HepG2 (cell line): Measurements from ENCODE around the gene LCAT. TPM values are rescaled to one million over a fixed set of nuclear protein-coding genes. Genes with fewer than 3 reads are reported as not detected.

Source experiments
- ATAC-seq: fragments of 200-7000 bp; cut with Tn5 transposase; 3 replicates; pipeline ENCODE4 v1.9.1; 2020; ENCODE audit warnings: mild to moderate bottlenecking, moderate library complexity
- BruUV-seq: library from RNA; stranded (reverse); fragments of 400-500 nt; replicated peaks from 2 replicates; lab custom pipeline; 2021; lab: Mats Ljungman, UMichigan
- CTCF ChIA-PET: fragments of 300-600 bp; formaldehyde crosslinking; extraction: SDS; loops from one replicate; lab custom pipeline; 2021; ENCODE audit warnings: low total read pairs, inconsistent platforms, low intra/inter-chr PET ratio; lab: Yijun Ruan, JAX
- POLR2A ChIA-PET: fragments of 350-600 bp; sonication (Branson Sonifier 250); formaldehyde crosslinking; loops from one replicate; lab custom pipeline; 2020; ENCODE audit warnings: antibody characterized with exemption, inconsistent platforms; lab: Yijun Ruan, JAX
- DNase-seq: peaks from one replicate; pipeline ENCODE4 v3.0.0-alpha.2; 2015; ENCODE audit warnings: low spot score
- FAIRE-seq: peaks from 3 replicates; lab custom pipeline; 2011; peaks lifted over from hg19 to GRCh38; lab: Jason Lieb, UNC
- H2AFZ ChIP-seq: one replicate; pipeline ENCODE4 v1.6.1; 2011; ENCODE audit warnings: low read length, inconsistent platforms
- H3K27ac ChIP-seq: fragments of 300-600 bp; 3 replicates; pipeline ENCODE4 v1.8.0; 2011; ENCODE audit warnings: mixed run types, mild to moderate bottlenecking, mixed read lengths, low read length, inconsistent platforms; ENCODE audit not compliant: insufficient read depth; ENCODE audit errors: extremely low read length
- H3K27me3 ChIP-seq, 2 experiments: fragments of 200-600 bp in 1 of 2; 2 replicates in 1 of 2; 3 replicates in 1 of 2; pipeline versions ENCODE4 v1.6.0 to v1.8.0; 2011; ENCODE audit warnings: low read length in 2 of 2, mild to moderate bottlenecking in 2 of 2, moderate library complexity in 2 of 2, inconsistent platforms in 1 of 2; ENCODE audit not compliant: insufficient read depth in 2 of 2, control insufficient read depth in 1 of 2
- H3K36me3 ChIP-seq, 2 experiments: fragments of 200-600 bp in 1 of 2; replicated peaks in 1 of 2; 2 replicates in 1 of 2; 3 replicates in 1 of 2; pipeline versions ENCODE4 v1.5.1 to v1.8.0; 2011; ENCODE audit warnings: low read length in 2 of 2, inconsistent platforms in 1 of 2; ENCODE audit not compliant: insufficient read depth in 2 of 2, control insufficient read depth in 1 of 2
- H3K4me1 ChIP-seq: 2 replicates; pipeline ENCODE4 v1.5.1; 2012; ENCODE audit warnings: low read length, inconsistent platforms; ENCODE audit not compliant: insufficient read depth
- H3K4me2 ChIP-seq: 2 replicates; pipeline ENCODE4 v1.6.0; 2011; ENCODE audit warnings: low read depth, low read length, inconsistent platforms
- H3K4me3 ChIP-seq, 3 experiments: fragments of 200-600 bp in 1 of 3; sonication (generic), shearing (Covaris generic) in 1 of 3; replicated peaks in 1 of 3; 2 replicates each; pipeline ENCODE4 v1.5.1; 2011 to 2016; ENCODE audit warnings: low read length in 3 of 3, inconsistent platforms in 2 of 3, low read depth in 2 of 3, mild to moderate bottlenecking in 2 of 3, control low read depth in 1 of 3, mixed read lengths in 1 of 3; ENCODE audit not compliant: insufficient read depth in 1 of 3
- H3K79me2 ChIP-seq: one replicate; pipeline ENCODE4 v1.6.1; 2011; ENCODE audit warnings: low read length, inconsistent platforms; ENCODE audit not compliant: insufficient read depth
- H3K9ac ChIP-seq: 2 replicates; pipeline ENCODE4 v1.6.0; 2011; ENCODE audit warnings: mild to moderate bottlenecking, low read depth, low read length, inconsistent platforms; ENCODE audit not compliant: insufficient read depth
- H3K9me3 ChIP-seq: 2 replicates; pipeline ENCODE4 v1.5.1; 2012; ENCODE audit warnings: mild to moderate bottlenecking, low read length
- H4K20me1 ChIP-seq: 2 replicates; pipeline ENCODE4 v1.6.0; 2011; ENCODE audit warnings: inconsistent platforms, mild to moderate bottlenecking, low read length, moderate library complexity; ENCODE audit not compliant: insufficient read depth
- ATF1 ChIP-seq: IDR thresholded peaks from 2 replicates; pipeline ENCODE4 v1.6.1; 2016; ENCODE audit warnings: mild to moderate bottlenecking, control low read depth
- ERF ChIP-seq: IDR thresholded peaks from 2 replicates; pipeline ENCODE4 v1.6.1; 2018; ENCODE audit warnings: missing biosample characterization, missing genetic modification reagents
- NCOA2 ChIP-seq: sonication (generic); formaldehyde crosslinking; IDR thresholded peaks from 2 replicates; pipeline ENCODE4 v1.8.0; 2022; ENCODE audit warnings: inconsistent platforms
- NR3C1 ChIP-seq: sonication (generic); formaldehyde crosslinking; IDR thresholded peaks from 2 replicates; pipeline ENCODE4 v1.4.0; 2020; ENCODE audit warnings: missing genetic modification reagents
- RAD51 ChIP-seq: fragments of 450-650 bp; IDR thresholded peaks from 2 replicates; pipeline ENCODE4 v1.6.1; 2016; ENCODE audit warnings: borderline replicate concordance
- SATB2 ChIP-seq: sonication (generic); formaldehyde crosslinking; IDR thresholded peaks from 2 replicates; pipeline ENCODE4 v1.5.0; 2020; ENCODE audit warnings: missing genetic modification reagents
- TBX2 ChIP-seq: sonication (generic); formaldehyde crosslinking; IDR thresholded peaks from 2 replicates; pipeline ENCODE4 v1.5.0; 2020; ENCODE audit warnings: missing genetic modification reagents, mild to moderate bottlenecking, borderline replicate concordance
- TGIF2 ChIP-seq: IDR thresholded peaks from 2 replicates; pipeline ENCODE4 v1.6.1; 2016; ENCODE audit warnings: control low read depth, missing compliant biosample characterization
- ZBTB1 ChIP-seq: sonication (generic); formaldehyde crosslinking; IDR thresholded peaks from 2 replicates; pipeline ENCODE4 v1.4.0; 2020; ENCODE audit warnings: missing genetic modification reagents, borderline replicate concordance
- ZNF136 ChIP-seq: sonication (generic); formaldehyde crosslinking; IDR thresholded peaks from 2 replicates; pipeline ENCODE4 v1.8.1; 2022; ENCODE audit warnings: low read depth, mild to moderate bottlenecking, moderate library complexity, missing genetic modification reagents
- ZNF24 ChIP-seq: fragments of 450-650 bp; IDR thresholded peaks from 2 replicates; pipeline ENCODE4 v1.6.1; 2017; ENCODE audit warnings: antibody characterized with exemption, mild to moderate bottlenecking
- ZNF350 ChIP-seq: sonication (generic); formaldehyde crosslinking; IDR thresholded peaks from 2 replicates; pipeline ENCODE4 v1.4.0; 2020; ENCODE audit warnings: mild to moderate bottlenecking, low read depth, missing genetic modification reagents, borderline replicate concordance
- ZNF615 ChIP-seq: sonication (generic); formaldehyde crosslinking; IDR thresholded peaks from 2 replicates; pipeline ENCODE4 v1.5.0; 2020; ENCODE audit warnings: mild to moderate bottlenecking, missing genetic modification reagents, borderline replicate concordance
- ZNF720 ChIP-seq: sonication (generic); formaldehyde crosslinking; IDR thresholded peaks from 2 replicates; pipeline ENCODE4 v1.4.0; 2020; ENCODE audit warnings: missing genetic modification reagents
- ZNF761 ChIP-seq: sonication (generic); formaldehyde crosslinking; conservative IDR thresholded peaks from 2 replicates; pipeline ENCODE4 v1.4.0; 2020; ENCODE audit warnings: mild to moderate bottlenecking, missing genetic modification reagents
- ZSCAN29 ChIP-seq: sonication (generic); formaldehyde crosslinking; conservative IDR thresholded peaks from 2 replicates; pipeline ENCODE4 v1.4.0; 2020; ENCODE audit warnings: mild to moderate bottlenecking, missing genetic modification reagents
- WGBS: methylation state at CpG from one replicate; pipeline ENCODE4 v1.1.6; 2017; ENCODE audit warnings: low lambda C conversion rate; 5-methylcytosine and 5-hydroxymethylcytosine counted together
- in situ Hi-C: cut with HindIII; loops from 2 replicates; pipeline ENCODE4 v1.10.0; 2017; ENCODE audit warnings: low pct_unique_long_range_greater_than_20kb; ENCODE audit not compliant: extremely low pct_ligation_motif_present
- intact Hi-C: fragments of 100-400 bp; cut with micrococcal nuclease; formaldehyde crosslinking; loops from one replicate; pipeline ENCODE4 v1.10.0; 2022; ENCODE audit not compliant: unreplicated experiment
- polyA plus RNA-seq, 8 experiments: library from polyadenylated mRNA; depleted of rRNA in 3 of 8; stranded (reverse) in 7 of 8; unstranded in 1 of 8; fragments of >200 nt; fragmentation: Illumina TruSeq in 4 of 8; extraction: Trizol in 4 of 8; gene quantifications; 2 replicates each; pipeline versions ENCODE4 v1.2.1 to v1.2.3, GENCODE V29; 2011 to 2016; ENCODE audit warnings: low read depth in 4 of 8, missing spikeins in 1 of 8, mixed read lengths in 1 of 8; ENCODE audit not compliant: insufficient read depth in 1 of 8
- total RNA-seq, 5 experiments: library from RNA; depleted of rRNA; stranded (reverse); fragments of >200 nt; fragmentation: Illumina TruSeq; extraction: Trizol; gene quantifications; 2 replicates each; pipeline ENCODE4 v1.2.3, GENCODE V29; 2016; ENCODE audit warnings: low read depth in 1 of 5
- TF ChIP-seq, protein P1 (sequence below): sonication (generic); formaldehyde crosslinking; IDR thresholded peaks from 2 replicates; pipeline ENCODE4 v1.4.0; 2020; ENCODE audit warnings: low read depth, mild to moderate bottlenecking, missing genetic modification reagents
- TF ChIP-seq, protein P2 (sequence below): sonication (generic); formaldehyde crosslinking; IDR thresholded peaks from 2 replicates; pipeline ENCODE4 v1.4.0; 2020; ENCODE audit warnings: mild to moderate bottlenecking, missing genetic modification reagents
- TF ChIP-seq, protein P3 (sequence below): sonication (generic); formaldehyde crosslinking; IDR thresholded peaks from 2 replicates; pipeline ENCODE4 v1.9.0; 2021; ENCODE audit warnings: missing genetic modification reagents, borderline replicate concordance

Gene LCAT
- total and polyA plus RNA-seq, 2 of the 13 experiments (the other 11 are each of a cell fraction or from before 2014, with no cell fraction given): 36.1 to 38.9 TPM

DNA sequence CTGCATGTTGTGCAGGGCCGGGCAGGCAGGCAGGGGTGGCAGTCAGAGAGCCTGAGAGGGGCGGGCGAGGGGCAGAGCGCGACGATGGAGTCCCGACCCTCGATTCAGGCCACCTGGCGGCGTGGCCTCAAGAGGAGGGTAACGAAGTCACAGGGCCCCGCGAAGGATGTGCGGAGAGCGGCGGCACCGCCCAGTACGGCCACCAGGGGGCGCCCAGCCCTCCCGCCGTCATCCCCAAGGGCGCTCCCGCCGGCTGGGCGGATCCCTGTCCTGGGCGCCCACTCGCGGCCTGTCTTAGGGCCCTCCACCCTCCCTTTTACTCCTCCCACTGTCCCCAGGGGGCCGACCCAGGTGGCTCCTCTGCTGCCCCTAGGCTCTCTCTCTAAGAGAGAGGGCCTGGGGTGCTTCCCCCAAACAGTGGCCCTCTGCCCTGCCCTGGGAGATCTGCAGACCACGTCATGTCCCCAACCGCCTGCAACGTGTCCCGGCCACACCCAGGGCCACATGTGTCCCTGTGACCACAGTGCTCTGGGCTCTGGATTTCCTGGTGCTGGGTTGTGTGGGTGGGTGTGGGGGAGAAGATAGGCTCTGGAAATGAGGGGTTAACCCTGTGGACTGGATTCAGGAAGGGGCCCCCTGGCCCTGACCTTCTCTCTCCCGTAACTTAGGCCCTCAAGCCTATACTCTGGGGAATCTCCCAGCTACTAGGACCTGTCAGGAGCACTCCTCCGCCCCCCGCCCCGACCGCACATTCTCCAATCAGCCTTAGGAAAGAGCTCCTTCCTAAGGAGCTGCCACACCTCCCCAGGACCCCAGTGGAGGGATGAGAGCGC, 49.5 kb upstream of the LCAT start:
- H3K36me3 ChIP-seq: no peaks in the 10 kb centered on the region
- no peak overlapping the region for H2AFZ ChIP-seq
- H3K27me3 ChIP-seq: peaks cover 2 to 22% of the 10 kb centered on the region in 2 experiments
- H3K9ac ChIP-seq: peak overlapping the region; percentile 75
- BruUV-seq: TSS peak; percentile 64
- ChIA-PET POLR2A (interaction anchor here (0.6 to 1.1 kb wide), 3 partner anchors 8 to 29 kb away, joined by 4 to 10 read pairs (median 5); partner anchors contain the start of genes DDX28 and DUS2), CTCF (interaction anchor here (1.2 to 3.0 kb wide), 6 partner anchors 24 to 236 kb away, joined by 3 to 46 read pairs (median 3); partner anchors contain the start of genes DDX28 and DUS2)
- peak; percentile 89 for ATAC-seq
- intact Hi-C loops (loop anchor here (1.0 to 2.0 kb wide), 2 partner anchors 47 to 235 kb away; no protein-coding TSS in a partner anchor), in situ Hi-C loops (loop anchor here (5.0 kb wide), 1 partner anchor 49 kb away; no protein-coding TSS in a partner anchor)
- H3K4me2 ChIP-seq: peak overlapping the region; percentile 95
- no peak for FAIRE-seq
- H3K4me3 ChIP-seq: peak overlapping the region; percentile 44 to 74 (median 67); a peak in 5 of 6 replicates
- peaks cover 37% of the 10 kb centered on the region for H3K4me1 ChIP-seq
- peak overlapping the region; percentile 22 for H3K27ac ChIP-seq
- peak; percentile 69 for DNase-seq
- H4K20me1 ChIP-seq: no peaks in the 10 kb centered on the region
- no peaks in the 10 kb centered on the region for H3K9me3 ChIP-seq
- WGBS: 15% methylated on average over 22 of the region's 39 CpGs
- no peaks in the 10 kb centered on the region for H3K79me2 ChIP-seq
- peak; percentile 24; the same call in 1 of the 2 replicates for TF ChIP-seq TGIF2 (CRISPR knock-in tag)
- peak; percentile 89 for TF ChIP-seq ERF (CRISPR knock-in tag)
- TF ChIP-seq ZNF615 (CRISPR knock-in tag): no peak
- no peak for TF ChIP-seq RAD51
- TF ChIP-seq, protein P1, sequence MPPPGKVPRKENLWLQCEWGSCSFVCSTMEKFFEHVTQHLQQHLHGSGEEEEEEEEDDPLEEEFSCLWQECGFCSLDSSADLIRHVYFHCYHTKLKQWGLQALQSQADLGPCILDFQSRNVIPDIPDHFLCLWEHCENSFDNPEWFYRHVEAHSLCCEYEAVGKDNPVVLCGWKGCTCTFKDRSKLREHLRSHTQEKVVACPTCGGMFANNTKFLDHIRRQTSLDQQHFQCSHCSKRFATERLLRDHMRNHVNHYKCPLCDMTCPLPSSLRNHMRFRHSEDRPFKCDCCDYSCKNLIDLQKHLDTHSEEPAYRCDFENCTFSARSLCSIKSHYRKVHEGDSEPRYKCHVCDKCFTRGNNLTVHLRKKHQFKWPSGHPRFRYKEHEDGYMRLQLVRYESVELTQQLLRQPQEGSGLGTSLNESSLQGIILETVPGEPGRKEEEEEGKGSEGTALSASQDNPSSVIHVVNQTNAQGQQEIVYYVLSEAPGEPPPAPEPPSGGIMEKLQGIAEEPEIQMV (CRISPR knock-in tag): peak; percentile 48; the same call in 1 of the 2 replicates
- no peak for TF ChIP-seq ZBTB1 (CRISPR knock-in tag)
- peak; percentile 34; the same call in 1 of the 2 replicates for TF ChIP-seq ZNF24
- no peak for TF ChIP-seq ATF1 (CRISPR knock-in tag)
- TF ChIP-seq ZSCAN29 (CRISPR knock-in tag): no peak
- TF ChIP-seq TBX2 (CRISPR knock-in tag): peak; percentile 79
- TF ChIP-seq ZNF350 (CRISPR knock-in tag): peak; percentile 81
- 0 out of 2 replicates have a peak, but pooled peaks have one; percentile 50 for TF ChIP-seq SATB2
- TF ChIP-seq ZNF136: no peak
- peak; percentile 57; the same call in 1 of the 2 replicates for TF ChIP-seq NCOA2 (CRISPR knock-in tag)
- TF ChIP-seq ZNF761 (CRISPR knock-in tag): no peak
- TF ChIP-seq, protein P2, sequence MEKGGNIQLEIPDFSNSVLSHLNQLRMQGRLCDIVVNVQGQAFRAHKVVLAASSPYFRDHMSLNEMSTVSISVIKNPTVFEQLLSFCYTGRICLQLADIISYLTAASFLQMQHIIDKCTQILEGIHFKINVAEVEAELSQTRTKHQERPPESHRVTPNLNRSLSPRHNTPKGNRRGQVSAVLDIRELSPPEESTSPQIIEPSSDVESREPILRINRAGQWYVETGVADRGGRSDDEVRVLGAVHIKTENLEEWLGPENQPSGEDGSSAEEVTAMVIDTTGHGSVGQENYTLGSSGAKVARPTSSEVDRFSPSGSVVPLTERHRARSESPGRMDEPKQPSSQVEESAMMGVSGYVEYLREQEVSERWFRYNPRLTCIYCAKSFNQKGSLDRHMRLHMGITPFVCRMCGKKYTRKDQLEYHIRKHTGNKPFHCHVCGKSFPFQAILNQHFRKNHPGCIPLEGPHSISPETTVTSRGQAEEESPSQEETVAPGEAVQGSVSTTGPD (CRISPR knock-in tag): no peak
- no peak for TF ChIP-seq NR3C1 (CRISPR knock-in tag)
- TF ChIP-seq, protein P3, sequence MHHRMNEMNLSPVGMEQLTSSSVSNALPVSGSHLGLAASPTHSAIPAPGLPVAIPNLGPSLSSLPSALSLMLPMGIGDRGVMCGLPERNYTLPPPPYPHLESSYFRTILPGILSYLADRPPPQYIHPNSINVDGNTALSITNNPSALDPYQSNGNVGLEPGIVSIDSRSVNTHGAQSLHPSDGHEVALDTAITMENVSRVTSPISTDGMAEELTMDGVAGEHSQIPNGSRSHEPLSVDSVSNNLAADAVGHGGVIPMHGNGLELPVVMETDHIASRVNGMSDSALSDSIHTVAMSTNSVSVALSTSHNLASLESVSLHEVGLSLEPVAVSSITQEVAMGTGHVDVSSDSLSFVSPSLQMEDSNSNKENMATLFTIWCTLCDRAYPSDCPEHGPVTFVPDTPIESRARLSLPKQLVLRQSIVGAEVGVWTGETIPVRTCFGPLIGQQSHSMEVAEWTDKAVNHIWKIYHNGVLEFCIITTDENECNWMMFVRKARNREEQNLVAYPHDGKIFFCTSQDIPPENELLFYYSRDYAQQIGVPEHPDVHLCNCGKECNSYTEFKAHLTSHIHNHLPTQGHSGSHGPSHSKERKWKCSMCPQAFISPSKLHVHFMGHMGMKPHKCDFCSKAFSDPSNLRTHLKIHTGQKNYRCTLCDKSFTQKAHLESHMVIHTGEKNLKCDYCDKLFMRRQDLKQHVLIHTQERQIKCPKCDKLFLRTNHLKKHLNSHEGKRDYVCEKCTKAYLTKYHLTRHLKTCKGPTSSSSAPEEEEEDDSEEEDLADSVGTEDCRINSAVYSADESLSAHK (CRISPR knock-in tag): no peak
- no peak for TF ChIP-seq ZNF720 (CRISPR knock-in tag)
